UCSD-AML1 (cell line): ENCODE measurements around the gene MAN1C1.

Source experiments
- DNase-seq: peaks from one replicate; lab custom pipeline; 2025; ENCODE audit not compliant: unreplicated experiment; lab: John Stamatoyannopoulos, UW

MAN1C1 gene

GRCh38 chr1:25616095-25616986 is at the start of gene MAN1C1:
MAN1C1 (plus strand) TSS chr1:25616791; CDS start chr1:25617798, 1,007 bp downstream.
- peak; percentile 92 for DNase-seq

- no peak for DNase-seq
Observed at GRCh38 chr1:25567710-25568089, 48.9 kb upstream of the MAN1C1 start.

- no peak for DNase-seq
Observed at GRCh38 chr1:25568090-25568833, 48.3 kb upstream of the MAN1C1 start.

- no peak for DNase-seq
Observed at GRCh38 chr1:25568834-25569596, 47.6 kb upstream of the MAN1C1 start.

DNA sequence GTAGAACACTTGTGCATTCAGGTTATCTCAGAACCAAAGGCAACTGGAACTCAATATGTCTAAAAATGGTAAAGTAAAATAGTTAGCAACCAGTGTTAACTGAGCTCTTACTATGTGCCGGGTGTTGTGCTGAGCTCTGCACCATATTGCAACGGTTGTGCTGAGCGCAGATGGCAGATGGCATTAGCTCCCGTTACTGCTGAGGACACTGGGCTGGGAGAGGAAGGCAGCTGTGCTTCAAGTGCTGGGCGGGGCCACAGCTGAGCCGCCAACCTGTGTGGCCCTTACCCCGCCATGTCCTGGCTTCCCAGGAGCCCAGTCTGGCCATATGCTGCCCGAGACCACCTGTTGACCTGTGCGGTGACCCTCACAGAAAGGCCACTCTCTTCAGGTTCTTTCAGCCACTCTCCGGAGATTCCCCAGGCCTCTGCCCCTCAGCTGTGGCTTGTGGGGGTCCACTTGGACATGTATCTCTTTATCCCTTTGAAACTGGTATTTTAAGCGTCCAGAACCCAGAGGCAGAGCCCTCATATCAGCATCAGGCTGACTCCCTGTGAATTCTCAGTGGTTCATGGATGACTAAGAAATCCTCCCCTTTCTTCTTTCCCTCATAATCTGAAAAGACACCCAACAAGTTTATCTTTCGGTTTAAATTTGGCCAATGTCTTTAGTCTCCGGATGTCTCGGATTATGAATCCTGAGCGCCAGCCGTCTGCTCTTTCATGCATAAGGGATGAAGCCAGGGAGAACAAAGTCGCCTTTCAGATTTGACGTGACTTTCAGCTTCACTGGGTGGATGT is 46.8 kb upstream of the MAN1C1 start:
- no peak for DNase-seq

GRCh38 chr1:25570798-25571521 is 45.6 kb upstream of the MAN1C1 start:
- DNase-seq = no peak

DNA sequence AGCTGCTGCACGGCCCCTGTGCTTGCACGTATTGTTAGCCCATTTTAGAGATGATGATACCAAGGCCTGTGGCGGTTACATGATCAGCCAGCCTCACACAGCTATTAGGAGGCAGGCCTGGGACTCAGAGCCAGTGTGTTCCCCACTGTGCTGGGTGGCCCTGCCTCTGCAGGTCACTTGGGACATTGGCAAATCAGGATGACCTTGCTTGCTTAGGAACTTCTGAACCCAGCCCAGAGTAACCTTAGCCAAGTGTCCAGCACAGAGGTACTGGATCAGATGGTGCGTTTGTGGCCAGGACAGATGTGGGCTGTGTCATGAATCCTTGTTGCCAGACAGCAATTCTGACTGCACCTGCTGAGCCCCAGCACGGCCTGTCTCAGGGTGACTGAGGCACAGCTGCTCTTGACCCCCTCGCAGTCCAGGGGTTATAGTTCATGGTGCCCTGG is 45.0 kb upstream of the MAN1C1 start:
- DNase-seq = no peak

DNA sequence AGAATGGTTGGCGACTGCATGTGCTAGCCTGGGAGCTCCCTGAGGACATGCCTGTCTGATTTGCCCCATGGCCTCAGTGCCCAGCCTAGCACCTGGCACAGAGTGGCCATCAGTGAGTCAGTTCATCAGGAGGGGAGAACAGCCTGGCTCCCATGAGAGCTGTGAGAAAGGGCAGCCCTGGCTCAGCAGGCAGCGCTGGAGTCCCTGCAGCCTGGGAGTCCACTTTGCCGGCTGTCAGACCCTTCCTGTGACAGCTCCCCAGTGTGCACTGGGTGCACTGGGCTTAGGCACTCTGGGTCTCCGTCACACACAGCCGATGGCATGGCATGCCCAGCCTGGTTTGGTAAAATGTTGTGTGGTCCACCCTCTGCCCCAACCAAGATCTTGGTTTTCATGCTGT is 44.5 kb upstream of the MAN1C1 start:
- no peak for DNase-seq

DNA sequence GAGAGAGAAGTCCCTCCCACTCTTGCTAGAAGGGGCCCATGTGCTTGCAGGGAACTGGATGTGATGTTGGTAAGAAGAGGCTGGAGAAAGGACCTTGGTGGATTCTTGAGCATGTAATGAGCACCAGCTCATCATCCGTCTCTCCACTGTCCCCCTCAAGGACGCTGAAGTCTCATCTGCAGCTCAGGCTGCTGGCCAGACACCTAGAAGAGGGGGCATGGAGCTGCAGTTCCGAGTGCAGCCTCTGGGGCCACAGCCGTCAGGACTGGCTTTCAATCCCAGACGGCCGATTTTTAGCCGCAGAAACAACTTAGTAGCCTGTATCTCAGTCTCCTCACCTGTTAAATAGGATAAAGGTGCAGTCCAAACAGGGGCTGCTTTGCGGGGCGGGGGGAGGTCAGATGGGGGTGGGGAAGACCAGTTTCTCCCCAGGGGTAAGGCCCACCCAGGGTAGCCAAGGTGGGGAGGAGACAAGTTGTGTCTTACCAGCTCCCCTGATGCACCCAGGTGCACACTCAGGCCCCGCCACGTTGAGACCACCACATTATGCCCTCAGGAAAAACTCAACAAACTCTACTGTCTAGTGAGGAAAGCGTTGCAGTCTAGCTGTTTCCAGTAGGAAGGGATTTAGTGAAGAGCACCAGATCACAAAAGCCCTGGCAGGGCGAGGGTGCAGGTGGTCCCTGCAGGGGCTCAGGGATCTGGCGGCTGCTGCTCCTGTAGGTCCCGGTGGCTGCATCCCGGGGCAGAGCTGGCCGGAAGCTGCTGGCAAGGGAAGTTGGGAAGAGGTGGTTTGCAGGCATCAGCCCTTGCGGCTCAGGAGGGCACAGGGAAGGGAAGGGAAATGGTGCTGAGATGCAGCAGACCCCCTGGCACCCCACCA is 43.6 kb upstream of the MAN1C1 start:
- DNase-seq = peak; percentile 51

GRCh38 chr1:25573591-25573930 is 43.0 kb upstream of the MAN1C1 start:
- no peak for DNase-seq

DNA sequence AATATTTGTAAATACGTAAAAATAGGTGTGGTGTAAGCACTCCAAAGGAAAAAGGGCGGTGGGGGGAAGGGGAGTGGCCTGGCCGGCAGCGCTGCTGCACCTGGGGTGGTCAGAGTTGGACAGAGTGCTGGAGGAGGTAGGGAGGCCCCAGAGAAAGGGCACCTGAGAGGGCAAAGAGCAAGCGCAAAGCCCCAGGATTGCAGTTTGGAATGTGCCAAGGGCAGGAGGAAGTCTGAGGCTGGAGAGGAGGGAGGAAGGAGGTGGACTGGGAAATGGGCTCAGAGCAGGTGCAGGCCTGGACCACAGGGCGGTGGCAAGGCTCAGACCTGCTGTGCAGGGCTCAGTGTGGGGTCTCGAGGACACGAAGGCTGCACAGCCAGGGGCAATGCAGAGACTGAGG is 42.6 kb upstream of the MAN1C1 start:
- DNase-seq = no peak

DNA sequence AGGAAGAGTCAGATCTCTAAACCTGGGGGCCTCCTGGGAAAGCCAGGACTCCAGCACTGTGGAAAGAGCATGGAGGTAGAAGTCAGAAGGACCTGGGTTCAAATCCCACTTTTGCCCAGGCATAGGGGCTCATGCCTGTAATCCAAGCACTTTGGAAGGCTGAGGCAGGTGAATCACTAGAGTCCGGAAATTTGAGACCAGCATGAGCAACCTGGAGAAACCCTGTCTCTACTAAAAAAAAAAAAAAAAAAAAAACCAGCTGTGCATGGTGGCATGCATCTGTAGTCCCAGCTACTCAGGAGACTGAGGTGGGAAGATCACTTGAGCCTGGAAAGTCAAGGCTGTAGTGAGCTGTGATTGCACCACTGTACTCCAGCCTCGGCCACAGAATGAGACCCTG is 41.4 kb upstream of the MAN1C1 start:
- no peak for DNase-seq

GRCh38 chr1:25576459-25577133 is 40.0 kb upstream of the MAN1C1 start:
- DNase-seq = no peak

GRCh38 chr1:25577134-25577920 is 39.3 kb upstream of the MAN1C1 start:
- DNase-seq = no peak

GRCh38 chr1:25579292-25580252 is 37.0 kb upstream of the MAN1C1 start:
- DNase-seq = no peak

DNA sequence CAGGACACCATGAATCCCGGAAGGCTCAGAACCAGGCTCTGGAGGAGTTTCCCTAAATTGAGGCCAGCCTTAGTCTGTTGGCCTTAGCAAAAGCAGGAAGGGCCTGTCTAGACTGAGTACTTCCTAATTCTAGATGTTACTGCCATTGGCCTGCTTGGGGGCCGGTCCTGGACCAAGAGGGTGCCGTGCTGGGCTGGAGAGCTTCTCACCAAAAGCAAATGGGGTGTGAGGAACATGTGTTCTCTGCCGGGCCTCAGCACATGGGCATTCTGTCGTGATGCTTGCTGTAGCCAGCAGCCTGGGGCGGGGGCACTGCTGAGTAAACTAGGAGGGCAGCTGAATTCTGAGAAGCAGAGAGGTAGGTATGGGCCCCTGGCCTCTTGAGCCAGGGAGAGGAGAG is 35.7 kb upstream of the MAN1C1 start:
- DNase-seq = peak; percentile 35

GRCh38 chr1:25581764-25582163 is 34.8 kb upstream of the MAN1C1 start:
- no peak for DNase-seq
